GM18951 (cell line): Measurements from ENCODE around the gene SORCS1.

Experiments used
- POLR2A ChIP-seq: IDR thresholded peaks from 4 replicates; pipeline ENCODE4 v1.6.1; 2011; ENCODE audit warnings: mild to moderate bottlenecking; ENCODE audit not compliant: insufficient read length, insufficient read depth; ENCODE audit errors: extremely low read depth
- in situ Hi-C: fragments of 300-500 bp; cut with MboI; formaldehyde crosslinking; loops from one replicate; pipeline ENCODE4 v1.12.0; 2022; ENCODE audit warnings: low sequenced_read_pairs, mixed read lengths, inconsistent platforms; ENCODE audit not compliant: unreplicated experiment

The SORCS1 gene

GRCh38 chr10:107085665-107086525, 78.6 kb downstream of the SORCS1 start:
- in situ Hi-C loops = no loop called here
- no peak for TF ChIP-seq POLR2A

- in situ Hi-C loops = no loop called here
- TF ChIP-seq POLR2A = no peak
Observed at GRCh38 chr10:107083388-107084009, 81.0 kb downstream of the SORCS1 start.

GRCh38 chr10:107081644-107082043, 82.9 kb downstream of the SORCS1 start:
- in situ Hi-C loops = no loop called here

GRCh38 chr10:107075117-107075516, 89.4 kb downstream of the SORCS1 start:
- TF ChIP-seq POLR2A = no peak
- in situ Hi-C loops = no loop called here

More at GRCh38 chr10:107081644-107082043, 82.9 kb downstream of the SORCS1 start:
- no peak for TF ChIP-seq POLR2A

- in situ Hi-C loops = no loop called here
Observed at GRCh38 chr10:107072786-107073185, 91.7 kb downstream of the SORCS1 start.

GRCh38 chr10:107072028-107072427, 92.5 kb downstream of the SORCS1 start:
- no peak for TF ChIP-seq POLR2A
- in situ Hi-C loops = no loop called here

More at GRCh38 chr10:107072786-107073185, 91.7 kb downstream of the SORCS1 start:
- no peak for TF ChIP-seq POLR2A

GRCh38 chr10:107071301-107071700, 93.2 kb downstream of the SORCS1 start:
- TF ChIP-seq POLR2A = no peak
- in situ Hi-C loops = no loop called here

- in situ Hi-C loops = no loop called here
- TF ChIP-seq POLR2A = no peak
Observed at GRCh38 chr10:107067843-107068242, 96.7 kb downstream of the SORCS1 start.

- in situ Hi-C loops = no loop called here
- TF ChIP-seq POLR2A = no peak
Observed at GRCh38 chr10:107064075-107064474, 100.4 kb downstream of the SORCS1 start.

- TF ChIP-seq POLR2A = no peak
- in situ Hi-C loops = no loop called here
Observed at GRCh38 chr10:107059872-107060271, 104.6 kb downstream of the SORCS1 start.

- in situ Hi-C loops = no loop called here
- TF ChIP-seq POLR2A = no peak
Observed at GRCh38 chr10:107059068-107059804, 105.3 kb downstream of the SORCS1 start.

- in situ Hi-C loops = no loop called here
- TF ChIP-seq POLR2A = no peak
Observed at GRCh38 chr10:107058331-107058730, 106.2 kb downstream of the SORCS1 start.

- no peak for TF ChIP-seq POLR2A
- in situ Hi-C loops = no loop called here
Observed at GRCh38 chr10:107056182-107056581, 108.3 kb downstream of the SORCS1 start.

- in situ Hi-C loops = no loop called here
- no peak for TF ChIP-seq POLR2A
Observed at GRCh38 chr10:107054469-107055156, 109.9 kb downstream of the SORCS1 start.
